Measurements from ENCODE around the gene SHB. TPM values are rescaled to one million over a fixed set of nuclear protein-coding genes. Genes with fewer than 3 reads are reported as not detected.

The SHB gene
- total and polyA plus RNA-seq, 2 of the 8 experiments (the other 6 are each of a cell fraction or from before 2014, with no cell fraction given) = 4.1 to 12.6 TPM

DNA sequence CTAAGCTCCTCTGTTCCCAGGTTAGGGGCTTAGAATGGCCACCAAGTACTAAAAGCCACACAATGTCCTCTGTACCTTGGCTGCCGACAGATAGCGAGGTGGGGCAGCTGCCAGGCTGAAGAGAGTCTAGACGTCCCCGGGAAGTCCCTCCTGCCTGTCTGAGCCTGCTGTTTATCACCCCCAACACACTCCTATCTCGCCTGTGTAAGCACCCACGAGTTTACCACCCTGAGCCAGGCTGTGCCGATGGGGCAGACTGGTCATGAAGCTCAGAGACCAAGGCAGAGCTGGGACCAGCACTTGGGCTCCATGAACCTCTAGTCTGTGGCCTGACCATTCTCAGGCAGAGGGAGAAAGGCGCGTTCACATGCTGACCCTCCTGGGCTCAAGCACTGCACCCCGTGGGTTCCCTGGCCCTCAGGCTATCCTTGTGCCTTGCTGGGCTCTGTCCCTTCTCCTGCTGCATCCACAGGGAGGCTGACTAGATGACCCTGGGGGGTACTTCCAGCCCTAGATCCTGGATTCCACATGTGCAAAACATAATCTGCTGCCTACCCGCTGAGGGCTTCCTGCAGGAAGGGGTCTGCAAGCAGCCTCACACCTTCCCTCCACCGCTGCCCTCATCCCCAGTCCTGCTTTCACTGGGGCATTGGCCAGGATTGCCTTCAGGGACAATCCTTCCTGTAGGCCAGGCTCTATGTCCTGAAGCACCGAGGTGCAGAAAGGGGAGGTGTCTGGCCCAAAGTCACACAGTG is 146.5 kb downstream of the SHB start:
- H3K4me2 ChIP-seq (ENCODE audit: insufficient read depth in 1 of 2, low read depth in 2 of 2, low read length in 2 of 2) = no peak overlapping the region

More for the DNA sequence above, 146.5 kb downstream of the SHB start:
- 0 out of 2 replicates have a peak overlapping the region, but pooled peaks have one; percentile 77 for H2BK20ac ChIP-seq (ENCODE audit: low read length)
- FAIRE-seq (no peak), DNase-seq (ENCODE audit: low read depth in 1 of 2, low spot score in 2 of 2) (no peak)
- H2BK120ac ChIP-seq (replicated peaks; ENCODE audit: low read depth, low read length) = no peak overlapping the region
- peak overlapping the region; percentile 79 for H2BK5ac ChIP-seq (ENCODE audit: low read depth, low read length)
- no peaks in the 10 kb centered on the region for H3K9me3 ChIP-seq (ENCODE audit: insufficient read depth in 2 of 2, low read depth in 1 of 2, low read length in 1 of 2)
- no peak overlapping the region for H3K4me3 ChIP-seq (ENCODE audit: extremely low read depth in 1 of 4, insufficient read depth in 2 of 4, low read depth in 3 of 4, low read length in 4 of 4)
- no peak overlapping the region for H3K4ac ChIP-seq (replicated peaks; ENCODE audit: insufficient read length, low read depth, low read length)
- H2BK15ac ChIP-seq (ENCODE audit: low read length) = peak overlapping the region; percentile 32
- no peak overlapping the region for H3K9ac ChIP-seq (replicated peaks in 1 of 4; ENCODE audit: extremely low read depth in 1 of 4, low read depth in 3 of 4, low read length in 3 of 4)
- H3K14ac ChIP-seq (ENCODE audit: insufficient read length) = no peak overlapping the region
- TF ChIP-seq NRF1 (IDR thresholded peaks at IDR 0.05; ENCODE audit: low read depth, low read length) (no peak), YY1 (IDR thresholded peaks at IDR 0.05; ENCODE audit: low read depth, low read length) (no peak), SP1 (IDR thresholded peaks at IDR 0.05; ENCODE audit: low read depth, low read length) (no peak), CHD2 (IDR thresholded peaks at IDR 0.05; ENCODE audit: low read length) (no peak)
- ChIA-PET CTCF (ENCODE audit: partially characterized antibody) (interaction anchor here (0.6 to 1.8 kb wide), 5 partner anchors 14 to 165 kb away, joined by 3 to 5 read pairs (median 3); no protein-coding TSS in a partner anchor), POLR2A (ENCODE audit: partially characterized antibody) (interaction anchor here (1.9 kb wide), 1 partner anchor 95 kb away, joined by 6 read pairs; no protein-coding TSS in a partner anchor)
- H3K27me3 ChIP-seq (replicated peaks in 1 of 4; ENCODE audit: control insufficient read depth in 3 of 4, extremely low read depth in 1 of 4, insufficient read depth in 3 of 4, low read length in 3 of 4) = no peaks in the 10 kb centered on the region
- H4K20me1 ChIP-seq (replicated peaks in 1 of 2; ENCODE audit: control insufficient read depth in 1 of 2, insufficient read depth in 2 of 2, low read length in 2 of 2) = peaks cover 0 to 3% of the 10 kb centered on the region in 2 experiments
- no peak overlapping the region for H3K23ac ChIP-seq (ENCODE audit: insufficient read length)
- H3K79me2 ChIP-seq (ENCODE audit: control insufficient read depth in 1 of 2, insufficient read depth in 2 of 2, low read length in 2 of 2) = no peaks in the 10 kb centered on the region
- H3K4me1 ChIP-seq (replicated peaks in 1 of 4; ENCODE audit: control insufficient read depth in 3 of 4, insufficient read depth in 4 of 4, low read length in 3 of 4) = peaks cover 0 to 35% (median 14%) of the 10 kb centered on the region in 4 experiments; a peak in 5 of 7 replicates
- no peak overlapping the region for H4K5ac ChIP-seq (ENCODE audit: insufficient read length, low read depth, low read length)
- peak overlapping the region; percentile 46 for H4K91ac ChIP-seq (replicated peaks; ENCODE audit: insufficient read length, low read length)
- WGBS, 2 experiments (ENCODE audit: extremely low coverage in 1 of 2, insufficient coverage in 1 of 2, insufficient read length in 1 of 2, insufficient replicate concordance in 2 of 2, low coverage in 1 of 2, low lambda C conversion rate in 2 of 2, missing lambda C conversion rate in 1 of 2) = 86% methylated on average over 13 of the region's 13 CpGs; no CpG with 5 or more reads in 1 of the 2 experiments
- no peak overlapping the region for H2AK5ac ChIP-seq (ENCODE audit: low read depth, low read length)
- no peak overlapping the region for H3K56ac ChIP-seq (replicated peaks; ENCODE audit: insufficient read length, low read depth, low read length)
- no peaks in the 10 kb centered on the region for H3K23me2 ChIP-seq (ENCODE audit: low read depth, low read length)
- no peak overlapping the region; the same call in 1 of the 2 replicates for H3K27ac ChIP-seq (ENCODE audit: low read depth, low read length)
- peak overlapping the region; percentile 62; the same call in 1 of the 2 replicates for H2BK12ac ChIP-seq (ENCODE audit: low read depth, low read length)
- H2AFZ ChIP-seq (ENCODE audit: low read length) = no peak overlapping the region
- H3K79me1 ChIP-seq (ENCODE audit: low read depth, low read length) = peaks cover 2% of the 10 kb centered on the region; the same call in 1 of the 2 replicates
- 0 out of 2 replicates have a peak overlapping the region, but pooled peaks have one; percentile 46 for H4K8ac ChIP-seq (ENCODE audit: extremely low read depth, insufficient read depth, low read length)
- H3K36me3 ChIP-seq (ENCODE audit: control insufficient read depth in 2 of 4, insufficient read depth in 4 of 4, low read length in 3 of 4) = no peaks in the 10 kb centered on the region; a peak in 1 of 8 replicates
- H3K18ac ChIP-seq (ENCODE audit: extremely low read depth, low read length) = 0 out of 2 replicates have a peak overlapping the region, but pooled peaks have one; percentile 51
